ENCODE measurements around the gene DLST. TPM values are rescaled to one million over a fixed set of nuclear protein-coding genes. Genes with fewer than 3 reads are reported as not detected.

The DLST gene
- total RNA-seq, 4 donors from 2014 or later: 79.1 to 190 (median 97.2) TPM

GRCh38 chr14:74912111-74912510 is 30.4 kb downstream of the DLST start:
- TF ChIP-seq CTCF (IDR thresholded peaks at IDR 0.05): no peak
- no peak for TF ChIP-seq POLR2AphosphoS5 (IDR thresholded peaks at IDR 0.05)
- TF ChIP-seq EP300 (IDR thresholded peaks at IDR 0.05): no peak
- no peak for TF ChIP-seq POLR2A (IDR thresholded peaks at IDR 0.05)
- Histone ChIP-seq H3K4me3 (no peak overlapping the region), H3K4me1 (peaks cover 59% of the 10 kb centered on the region), H3K27me3 (no peaks in the 10 kb centered on the region), H3K36me3 (no peaks in the 10 kb centered on the region), H3K9me3 (no peaks in the 10 kb centered on the region), H3K27ac (no peak overlapping the region)
- DNase-seq (ENCODE audit: low spot score in 2 of 2): no peak
- no CpG with 5 or more reads among the region's 6 CpGs for WGBS

- Histone ChIP-seq H3K36me3 (no peaks in the 10 kb centered on the region), H3K27ac (no peak overlapping the region), H3K27me3 (no peaks in the 10 kb centered on the region), H3K4me1 (peaks cover 59% of the 10 kb centered on the region), H3K4me3 (no peak overlapping the region), H3K9me3 (no peaks in the 10 kb centered on the region)
- TF ChIP-seq POLR2A (IDR thresholded peaks at IDR 0.05) (no peak), CTCF (IDR thresholded peaks at IDR 0.05) (no peak), POLR2AphosphoS5 (IDR thresholded peaks at IDR 0.05) (no peak)
- 80% methylated on average over 10 of the region's 10 CpGs for whole genome bisulfite sequencing
- no peak for DNase-seq (ENCODE audit: low spot score in 2 of 2)
These were observed 31.1 kb downstream of the DLST start for GRCh38 chr14:74912801-74913200.

- H3K4me1 ChIP-seq: peaks cover 61% of the 10 kb centered on the region
- no peak for DNase-seq (ENCODE audit: low spot score in 2 of 2)
- H3K9me3 ChIP-seq: no peaks in the 10 kb centered on the region
- no peak for TF ChIP-seq POLR2A (IDR thresholded peaks at IDR 0.05)
- no peak for TF ChIP-seq POLR2AphosphoS5 (IDR thresholded peaks at IDR 0.05)
- no peak for TF ChIP-seq EP300 (IDR thresholded peaks at IDR 0.05)
- no peak for TF ChIP-seq CTCF (IDR thresholded peaks at IDR 0.05)
- no peaks in the 10 kb centered on the region for H3K27me3 ChIP-seq
- H3K4me3 ChIP-seq: no peak overlapping the region
- H3K36me3 ChIP-seq: no peaks in the 10 kb centered on the region
- no peak overlapping the region for H3K27ac ChIP-seq
- WGBS: 65% methylated on average over 5 of the region's 5 CpGs
These were observed 31.7 kb downstream of the DLST start for GRCh38 chr14:74913393-74913910.

- H3K4me1 ChIP-seq: peaks cover 68% of the 10 kb centered on the region
These were observed 32.4 kb downstream of the DLST start for GRCh38 chr14:74913986-74914573.

GRCh38 chr14:74915426-74915825 is 33.7 kb downstream of the DLST start:
- 66% methylated on average over 4 of the region's 4 CpGs for WGBS

More at GRCh38 chr14:74913986-74914573, 32.4 kb downstream of the DLST start:
- TF ChIP-seq POLR2AphosphoS5 (IDR thresholded peaks at IDR 0.05) (no peak), CTCF (IDR thresholded peaks at IDR 0.05) (peak; percentile 59 to 65)
- no peaks in the 10 kb centered on the region for H3K36me3 ChIP-seq
- 27% methylated on average over 6 of the region's 6 CpGs for WGBS
- no peak overlapping the region for H3K27ac ChIP-seq
- H3K4me3 ChIP-seq: no peak overlapping the region
- no peaks in the 10 kb centered on the region for H3K9me3 ChIP-seq
- H3K27me3 ChIP-seq: no peaks in the 10 kb centered on the region
- peak in 1 of 2 donors; percentile 87 for DNase-seq (ENCODE audit: low spot score in 2 of 2)

More at GRCh38 chr14:74915426-74915825, 33.7 kb downstream of the DLST start:
- TF ChIP-seq POLR2A (IDR thresholded peaks at IDR 0.05) (no peak), EP300 (IDR thresholded peaks at IDR 0.05) (no peak), CTCF (IDR thresholded peaks at IDR 0.05) (no peak), POLR2AphosphoS5 (IDR thresholded peaks at IDR 0.05) (no peak)
- no peaks in the 10 kb centered on the region for H3K36me3 ChIP-seq
- no peaks in the 10 kb centered on the region for H3K9me3 ChIP-seq
- no peak overlapping the region for H3K4me3 ChIP-seq
- H3K27me3 ChIP-seq: no peaks in the 10 kb centered on the region
- H3K27ac ChIP-seq: no peak overlapping the region
- DNase-seq (ENCODE audit: low spot score in 2 of 2): no peak
- H3K4me1 ChIP-seq: peaks cover 71% of the 10 kb centered on the region

Data from suprapubic skin (tissue), 4 donors.